Inferior parietal cortex (tissue), 1 donor: ENCODE results near the gene HDAC4.

Source experiments
- DNase-seq: peaks from one replicate; pipeline ENCODE4 v3.0.0-alpha.2; 2016; ENCODE audit errors: extremely low spot score

HDAC4 gene

GRCh38 chr2:239014458-239015217 is 386.2 kb downstream of the HDAC4 start:
- DNase-seq, result no peak

GRCh38 chr2:239013678-239013976 is 387.2 kb downstream of the HDAC4 start:
- no peak for DNase-seq

GRCh38 chr2:239012936-239013677 is 387.7 kb downstream of the HDAC4 start:
- DNase-seq, result no peak

- DNase-seq, result no peak
Measured at GRCh38 chr2:239012228-239012627, 388.6 kb downstream of the HDAC4 start.

- no peak for DNase-seq
Measured at GRCh38 chr2:239009589-239009961, 391.2 kb downstream of the HDAC4 start.

GRCh38 chr2:239008677-239009588 is 391.9 kb downstream of the HDAC4 start:
- DNase-seq, result no peak

GRCh38 chr2:239008004-239008403 is 392.8 kb downstream of the HDAC4 start:
- DNase-seq, result no peak

- DNase-seq, result no peak
Measured at GRCh38 chr2:239006622-239007285, 394.1 kb downstream of the HDAC4 start.

GRCh38 chr2:239005586-239005985 is 395.2 kb downstream of the HDAC4 start:
- no peak for DNase-seq

GRCh38 chr2:239004274-239005015 is 396.4 kb downstream of the HDAC4 start:
- DNase-seq, result no peak

- no peak for DNase-seq
Measured at GRCh38 chr2:239003624-239004273, 397.1 kb downstream of the HDAC4 start.

GRCh38 chr2:239002954-239003623 is 397.7 kb downstream of the HDAC4 start:
- DNase-seq, result no peak

GRCh38 chr2:239002591-239002953 is 398.2 kb downstream of the HDAC4 start:
- DNase-seq, result no peak

GRCh38 chr2:239001794-239002193 is 399.0 kb downstream of the HDAC4 start:
- DNase-seq, result no peak

- DNase-seq, result no peak
Measured at GRCh38 chr2:239000500-239001073, 400.2 kb downstream of the HDAC4 start.

- no peak for DNase-seq
Measured at GRCh38 chr2:239000089-239000488, 400.7 kb downstream of the HDAC4 start.

- DNase-seq, result no peak
Measured at GRCh38 chr2:238999291-238999741, 401.5 kb downstream of the HDAC4 start.

- DNase-seq, result no peak
Measured at GRCh38 chr2:238998801-238999200, 402.0 kb downstream of the HDAC4 start.
